Heart left ventricle (tissue), 16 donors: ENCODE results near the gene IL12B. TPM values are rescaled to one million over a fixed set of nuclear protein-coding genes. Genes with fewer than 3 reads are reported as not detected.
A peak's percentile ranks its signal among the peaks of the same experiment; 100 is the strongest.

ENCODE experiments used
- ATAC-seq, 4 donors: fragments of 200-7000 bp; cut with Tn5 transposase; one replicate each; pipeline ENCODE4 v1.9.1; 2020 to 2022; ENCODE audit warnings: moderate library complexity in 4 of 4, mild to moderate bottlenecking in 3 of 4, moderate number of reproducible peaks in 1 of 4
- DNase-seq, 5 donors: peaks; one replicate each; pipeline ENCODE4 v3.0.0-alpha.2; 2020
- H3K27ac ChIP-seq, 12 donors: fragments of 200-600 bp; sonication (generic) in 4 of 12; one replicate each; pipeline versions ENCODE4 v1.5.0 to v1.8.0; 2016 to 2022; ENCODE audit warnings: mild to moderate bottlenecking in 2 of 12
- H3K27me3 ChIP-seq, 9 donors: fragments of 200-600 bp; sonication (generic) in 2 of 9; one replicate each; pipeline versions ENCODE4 v1.5.1 to v1.8.0; 2016 to 2022; ENCODE audit warnings: mild to moderate bottlenecking in 3 of 9
- H3K36me3 ChIP-seq, 9 donors: fragments of 200-600 bp; sonication (generic) in 2 of 9; one replicate each; pipeline versions ENCODE4 v1.5.0 to v1.8.0; 2018 to 2022; ENCODE audit warnings: mild to moderate bottlenecking in 2 of 9
- H3K4me1 ChIP-seq, 12 donors: fragments of 200-600 bp; sonication (generic) in 4 of 12; one replicate each; pipeline versions ENCODE4 v1.5.0 to v1.8.0; 2016 to 2022; ENCODE audit warnings: mild to moderate bottlenecking in 3 of 12
- H3K4me3 ChIP-seq, 12 donors: fragments of 200-600 bp; sonication (generic) in 4 of 12; one replicate each; pipeline versions ENCODE4 v1.5.0 to v1.8.0; 2017 to 2022; ENCODE audit warnings: mild to moderate bottlenecking in 9 of 12, moderate library complexity in 4 of 12
- H3K9me3 ChIP-seq, 12 donors: fragments of 200-600 bp; sonication (generic) in 4 of 12; one replicate each; pipeline versions ENCODE4 v1.5.0 to v1.8.0; 2016 to 2022; ENCODE audit warnings: mild to moderate bottlenecking in 1 of 12
- CTCF ChIP-seq, 12 donors: fragments of 200-600 bp; sonication (generic) in 4 of 12; IDR thresholded peaks; one replicate each; pipeline versions ENCODE4 v1.5.0 to v1.8.0; 2018 to 2022; ENCODE audit warnings: antibody characterized with exemption in 12 of 12, mild to moderate bottlenecking in 5 of 12
- POLR2A ChIP-seq, 2 donors: fragments of 450-650 bp; IDR thresholded peaks; one replicate each; pipeline ENCODE4 v1.6.1; 2017; ENCODE audit warnings: antibody characterized with exemption in 2 of 2, mild to moderate bottlenecking in 2 of 2, moderate library complexity in 2 of 2
- WGBS, 4 donors: extraction: QIAGEN DNeasy Blood & Tissue Kit in 2 of 4; methylation state at CpG; one replicate each; pipeline versions ENCODE4 v1.1.5 to v1.1.7; 2013 to 2018; 5-methylcytosine and 5-hydroxymethylcytosine counted together
- intact Hi-C, 10 donors: fragments of 100-400 bp; cut with DNase I; formaldehyde crosslinking; loops; one replicate each; pipeline versions ENCODE4 v1.11.1 to v1.14.2; 2022
- polyA plus RNA-seq, 2 donors: library from polyadenylated mRNA; stranded (reverse); fragments of 200-250 nt; gene quantifications; one replicate each; pipeline ENCODE4 v1.2.3, GENCODE V29; 2013
- total RNA-seq, 9 donors: library from RNA; depleted of rRNA in 2 of 9; stranded (reverse); fragments of >200 nt in 2 of 9; fragmentation: NEBNext Ultra II Directional in 3 of 9; extraction: Animal tissue kit (Norgen Biotek cat#: 25700) in 3 of 9; gene quantifications; one replicate each; pipeline versions ENCODE4 v1.1.0 to v1.2.4, GENCODE V29; 2016 to 2023
- donor health status: ischemic (EF 13 %, LVEDD 7.1; RV severe dilation, severe dysfunction).
- donor health status: healthy with polysubstance abuse.
- donor health status: DM: no; HTN: yes; CAD: no.
- donor health status: DM: no; HTN: no; CAD: no.
- donor health status: ischemic (EF 25% LVEDD 6.9; RV normal size, moderate dysfunction).
- donor health status: ischemic (EF 25% LVEDD 5.7; RV mildly dilated, moderate dysfunction).
- donor health status: healthy.
- donor health status: DM: yes; HTN: yes; CAD: no.
- donor health status: ischemic (EF 35%, LVEDD 5.7; RV mildly dilated, moderate dysfunction).
- donor health status: nonischemic (EF 11% LVEDD 7.7; RV severe dilation, severe dysfunction).
- donor health status: DM: yes; HTN: yes; CAD: no.
- donor health status: PGD.
- donor health status: ischemic (EF 29% LVEDD 5.4; RV normal size, mild dysfunction).
- donor health status: nonischemic (EF 23%, LVEDD 6.1; RV moderate dilation, normal function).

IL12B gene
- total and polyA plus RNA-seq, 11 donors = not detected

- Histone ChIP-seq H3K27ac (peak overlapping the region in 4 of 12 donors; percentile 13 to 58 (median 39)), H3K36me3 (no peaks in the 10 kb centered on the region), H3K27me3 (no peaks in the 10 kb centered on the region), H3K4me3 (no peak overlapping the region), H3K4me1 (peaks cover 0 to 33% (median 5%) of the 10 kb centered on the region in 12 donors), H3K9me3 (no peaks in the 10 kb centered on the region)
- WGBS, 4 donors = 38 to 65% (median 51%) methylated on average over 1 of the region's 1 CpG
- intact Hi-C loops = loop anchor here in 3 of 10 donors (10.0 kb wide), 3 partner anchors 98 to 638 kb away; no protein-coding TSS in a partner anchor
- TF ChIP-seq POLR2A (IDR thresholded peaks at IDR 0.05) (no peak), CTCF (IDR thresholded peaks at IDR 0.05) (no peak)
- DNase-seq (no peak), ATAC-seq (peak in 2 of 4 donors; percentile 53 to 65)
Observed at GRCh38 chr5:159337016-159337955, 7.0 kb upstream of the IL12B start.

GRCh38 chr5:159336586-159336985 is 6.3 kb upstream of the IL12B start:
- Histone ChIP-seq H3K36me3 (no peaks in the 10 kb centered on the region), H3K9me3 (no peaks in the 10 kb centered on the region), H3K4me3 (no peak overlapping the region), H3K27ac (no peak overlapping the region), H3K27me3 (no peaks in the 10 kb centered on the region), H3K4me1 (peaks cover 0 to 30% (median 4%) of the 10 kb centered on the region in 12 donors)
- ATAC-seq (no peak), DNase-seq (no peak)
- no peak for TF ChIP-seq POLR2A (IDR thresholded peaks at IDR 0.05)
- TF ChIP-seq CTCF (IDR thresholded peaks at IDR 0.05) = no peak
- WGBS, 4 donors = 97 to 99% (median 97%) methylated on average over 5 of the region's 5 CpGs
- intact Hi-C loops = loop anchor here in 3 of 10 donors (10.0 kb wide), 3 partner anchors 98 to 638 kb away; no protein-coding TSS in a partner anchor

GRCh38 chr5:159333545-159333925 is 3.2 kb upstream of the IL12B start:
- 65 to 79% (median 74%) methylated on average over 1 of the region's 1 CpG for WGBS, 4 donors
- intact Hi-C loops = loop anchor here in 6 of 10 donors (5.0 to 10.0 kb wide), 5 partner anchors 101 to 654 kb away; partner anchors contain the start of gene ADRA1B (in 1 of the 6)

More at GRCh38 chr5:159333545-159333925, 3.2 kb upstream of the IL12B start:
- Histone ChIP-seq H3K4me1 (peaks cover 0 to 32% (median 6%) of the 10 kb centered on the region in 12 donors), H3K27me3 (peaks cover 0 to under 1% (median 0%) of the 10 kb centered on the region in 9 donors), H3K27ac (no peak overlapping the region), H3K4me3 (no peak overlapping the region), H3K9me3 (no peaks in the 10 kb centered on the region), H3K36me3 (no peaks in the 10 kb centered on the region)
- ATAC-seq = no peak
- DNase-seq = no peak
- TF ChIP-seq CTCF (IDR thresholded peaks at IDR 0.05) (no peak), POLR2A (IDR thresholded peaks at IDR 0.05) (no peak)
